Body of pancreas (tissue), 4 donors: ENCODE results near the gene HEYL.

ENCODE experiments used
- POLR2A ChIP-seq, 3 donors: fragments of 450-650 bp; IDR thresholded peaks; one replicate each; pipeline ENCODE4 v1.6.1; 2016; ENCODE audit warnings: antibody characterized with exemption in 3 of 3, mild to moderate bottlenecking in 2 of 3
- TF ChIP-seq, protein P1 (sequence below), 7 experiments: fragments of 450-650 bp in 4 of 7; fragments of 200-600 bp in 3 of 7; sonication (generic) in 3 of 7; IDR thresholded peaks; one replicate each; pipeline ENCODE4 v1.5.1; 2016 to 2019; ENCODE audit warnings: antibody characterized with exemption in 7 of 7

DNA sequence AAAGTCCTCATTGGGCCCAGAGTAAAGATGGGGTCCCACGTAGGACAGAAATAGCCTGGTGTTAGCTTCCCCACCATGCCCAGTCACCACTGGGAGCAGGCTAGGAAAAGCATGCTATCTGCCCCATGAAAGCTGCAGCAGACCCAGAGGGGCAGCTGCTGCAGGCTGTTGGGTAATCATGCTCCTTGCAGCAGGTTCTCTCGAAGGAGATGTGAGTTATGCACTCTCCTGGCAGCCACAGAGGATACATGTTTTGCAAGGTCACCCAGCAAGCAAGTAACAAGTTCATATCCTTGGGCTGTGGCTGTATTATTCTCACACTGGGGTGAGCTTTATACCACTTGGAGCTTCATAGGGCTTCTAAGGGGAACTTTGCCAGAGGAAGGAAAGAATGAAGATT lies 9.1 kb upstream of the HEYL start:
- TF ChIP-seq, protein P1, sequence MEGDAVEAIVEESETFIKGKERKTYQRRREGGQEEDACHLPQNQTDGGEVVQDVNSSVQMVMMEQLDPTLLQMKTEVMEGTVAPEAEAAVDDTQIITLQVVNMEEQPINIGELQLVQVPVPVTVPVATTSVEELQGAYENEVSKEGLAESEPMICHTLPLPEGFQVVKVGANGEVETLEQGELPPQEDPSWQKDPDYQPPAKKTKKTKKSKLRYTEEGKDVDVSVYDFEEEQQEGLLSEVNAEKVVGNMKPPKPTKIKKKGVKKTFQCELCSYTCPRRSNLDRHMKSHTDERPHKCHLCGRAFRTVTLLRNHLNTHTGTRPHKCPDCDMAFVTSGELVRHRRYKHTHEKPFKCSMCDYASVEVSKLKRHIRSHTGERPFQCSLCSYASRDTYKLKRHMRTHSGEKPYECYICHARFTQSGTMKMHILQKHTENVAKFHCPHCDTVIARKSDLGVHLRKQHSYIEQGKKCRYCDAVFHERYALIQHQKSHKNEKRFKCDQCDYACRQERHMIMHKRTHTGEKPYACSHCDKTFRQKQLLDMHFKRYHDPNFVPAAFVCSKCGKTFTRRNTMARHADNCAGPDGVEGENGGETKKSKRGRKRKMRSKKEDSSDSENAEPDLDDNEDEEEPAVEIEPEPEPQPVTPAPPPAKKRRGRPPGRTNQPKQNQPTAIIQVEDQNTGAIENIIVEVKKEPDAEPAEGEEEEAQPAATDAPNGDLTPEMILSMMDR (IDR thresholded peaks at IDR 0.05), result no peak
- no peak for TF ChIP-seq POLR2A (IDR thresholded peaks at IDR 0.05)
